ENCODE results near the gene ITGB3BP.
"Not testable (repeated sequence)": the region's sequence is repeated elsewhere in the genome, so short reads cannot be mapped to it uniquely, and the experiment has no call there.

ITGB3BP gene, protein sequence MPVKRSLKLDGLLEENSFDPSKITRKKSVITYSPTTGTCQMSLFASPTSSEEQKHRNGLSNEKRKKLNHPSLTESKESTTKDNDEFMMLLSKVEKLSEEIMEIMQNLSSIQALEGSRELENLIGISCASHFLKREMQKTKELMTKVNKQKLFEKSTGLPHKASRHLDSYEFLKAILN

GRCh38 chr1:63522891-63523728, at the start of gene ITGB3BP, which contains the start of gene EFCAB7:
TSS of gene ITGB3BP (minus strand) at chr1:63523225. CDS start at chr1:63523133, 92 bp downstream.
TSS of gene EFCAB7 (plus strand) at chr1:63523525. CDS start at chr1:63525573, 2,048 bp downstream.
- DNase-seq, result peak; percentile 99

GRCh38 chr1:63572686-63573085, 49.7 kb upstream of the ITGB3BP start:
- not testable (repeated sequence) for DNase-seq

DNA sequence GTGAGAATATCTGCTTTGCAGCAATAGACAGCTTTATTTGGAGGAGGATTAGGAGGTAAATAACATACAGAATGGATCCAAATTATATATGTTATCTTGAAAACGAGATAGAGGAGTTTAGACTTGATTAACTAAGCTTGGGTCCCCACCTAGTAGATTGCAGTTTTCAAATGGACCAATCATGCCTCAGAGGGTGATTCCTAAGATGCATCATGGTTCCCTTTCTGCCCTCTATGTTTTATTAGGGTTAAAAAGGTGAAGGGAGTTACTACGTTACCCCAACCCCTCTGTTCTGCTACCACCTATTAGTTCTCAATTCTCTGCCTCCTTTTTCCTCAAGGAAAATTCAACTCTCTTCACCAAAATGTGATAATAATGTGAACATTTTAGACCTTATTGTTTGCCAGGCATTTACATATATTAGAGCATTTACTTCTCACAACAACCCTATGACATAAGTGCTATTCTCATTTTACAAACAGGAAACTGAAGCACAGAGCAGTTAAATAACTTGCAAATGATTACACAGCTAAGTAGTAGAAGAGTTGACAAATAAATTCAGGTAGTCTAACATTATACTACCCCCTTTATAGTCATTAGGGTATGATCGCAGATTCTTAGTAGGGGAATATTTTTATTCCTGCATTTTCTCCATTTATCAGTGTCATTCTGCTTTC, 46.8 kb upstream of the ITGB3BP start:
- DNase-seq, result no peak

GRCh38 chr1:63569068-63569467, 46.0 kb upstream of the ITGB3BP start:
- DNase-seq, result no peak

GRCh38 chr1:63563745-63564144, 40.7 kb upstream of the ITGB3BP start:
- DNase-seq, result no peak

DNA sequence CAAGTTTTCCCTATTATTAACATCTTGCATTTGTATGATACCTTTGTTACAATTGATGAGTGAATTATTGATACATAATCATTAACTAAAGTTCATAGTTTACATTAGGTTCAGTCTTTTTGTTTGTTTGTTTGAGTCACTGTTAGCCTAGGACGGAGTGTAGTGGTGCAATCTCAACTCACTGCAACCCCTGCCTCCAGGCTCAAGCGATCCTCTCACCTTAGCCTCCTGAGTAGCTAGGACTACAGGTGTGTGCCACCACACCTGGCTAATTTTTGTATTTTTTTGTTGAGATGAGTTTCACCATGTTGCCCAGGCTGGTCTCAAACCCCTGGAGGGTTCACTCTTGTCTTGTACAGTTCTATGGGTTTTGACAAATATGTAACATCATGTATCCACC, 36.3 kb upstream of the ITGB3BP start:
- no peak for DNase-seq

DNA sequence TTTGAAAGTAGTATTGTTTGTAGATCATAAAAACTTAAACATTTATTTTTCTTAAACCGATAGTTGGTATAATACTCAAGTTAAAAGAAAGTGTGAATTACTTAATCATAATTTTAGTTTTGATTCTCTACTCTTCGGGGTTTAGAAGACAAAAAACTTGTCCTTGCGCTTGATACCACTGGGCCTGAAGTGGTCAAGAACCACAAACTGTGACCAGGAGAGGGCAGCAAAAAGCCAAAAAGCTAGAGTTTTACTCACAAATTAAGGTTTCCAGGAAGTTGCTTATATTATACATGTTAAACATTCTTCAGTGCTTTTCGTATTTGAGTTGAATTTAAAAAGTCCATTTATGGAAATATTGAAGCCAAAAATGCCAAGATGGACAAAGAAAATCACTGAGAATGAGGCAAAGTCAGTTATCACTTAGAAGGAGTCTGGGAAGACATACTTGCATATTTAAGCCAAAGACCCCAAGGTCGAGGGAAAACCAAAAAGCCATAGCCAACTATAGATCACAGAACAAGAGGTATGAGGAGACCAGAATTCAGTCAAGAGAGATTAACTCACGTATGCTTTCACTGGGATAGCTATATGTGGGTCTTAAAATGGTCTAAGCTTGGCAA, 34.5 kb upstream of the ITGB3BP start:
- DNase-seq, result no peak

- DNase-seq, result no peak
Measured at GRCh38 chr1:63555480-63555879, 32.5 kb upstream of the ITGB3BP start.

DNA sequence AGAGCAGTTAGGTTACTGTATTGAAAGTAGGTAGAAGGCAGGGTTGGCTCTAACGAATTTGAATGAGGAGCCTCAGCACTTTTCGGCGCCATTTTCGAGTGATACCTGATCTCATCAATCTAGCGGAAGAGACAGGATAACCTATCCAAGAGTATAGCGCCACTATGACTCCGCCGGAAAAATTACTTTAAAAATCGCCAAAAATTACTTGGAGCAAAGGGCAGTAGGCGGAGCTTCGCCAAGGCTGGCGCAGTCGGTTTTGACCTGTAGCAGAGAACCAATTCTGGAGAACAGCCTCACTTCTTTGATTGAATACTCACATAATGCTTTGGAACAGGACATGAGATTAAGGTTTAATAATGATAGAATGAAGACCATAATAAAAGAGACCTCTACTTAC, 25.9 kb upstream of the ITGB3BP start:
- no peak for DNase-seq

DNA sequence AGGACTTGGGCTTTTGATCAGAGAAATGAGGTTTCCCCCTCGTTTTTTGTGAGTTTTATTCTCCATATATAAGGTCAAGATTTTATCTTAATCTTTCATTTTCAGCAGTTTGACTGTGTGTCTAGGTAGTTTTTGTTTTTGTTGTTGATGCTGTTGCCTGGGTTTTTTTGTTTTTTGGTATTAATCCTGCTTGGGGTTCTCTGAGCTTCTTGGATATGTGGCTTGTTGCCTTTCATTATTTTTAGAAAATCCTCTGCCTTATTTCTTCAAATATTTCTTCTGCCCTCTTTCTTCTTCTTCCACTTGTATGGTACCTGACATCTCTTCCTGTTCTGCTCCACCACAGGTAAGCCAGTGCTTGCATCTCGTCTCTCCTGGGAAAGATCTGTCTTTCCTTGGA, 25.3 kb upstream of the ITGB3BP start:
- DNase-seq, result no peak

DNA sequence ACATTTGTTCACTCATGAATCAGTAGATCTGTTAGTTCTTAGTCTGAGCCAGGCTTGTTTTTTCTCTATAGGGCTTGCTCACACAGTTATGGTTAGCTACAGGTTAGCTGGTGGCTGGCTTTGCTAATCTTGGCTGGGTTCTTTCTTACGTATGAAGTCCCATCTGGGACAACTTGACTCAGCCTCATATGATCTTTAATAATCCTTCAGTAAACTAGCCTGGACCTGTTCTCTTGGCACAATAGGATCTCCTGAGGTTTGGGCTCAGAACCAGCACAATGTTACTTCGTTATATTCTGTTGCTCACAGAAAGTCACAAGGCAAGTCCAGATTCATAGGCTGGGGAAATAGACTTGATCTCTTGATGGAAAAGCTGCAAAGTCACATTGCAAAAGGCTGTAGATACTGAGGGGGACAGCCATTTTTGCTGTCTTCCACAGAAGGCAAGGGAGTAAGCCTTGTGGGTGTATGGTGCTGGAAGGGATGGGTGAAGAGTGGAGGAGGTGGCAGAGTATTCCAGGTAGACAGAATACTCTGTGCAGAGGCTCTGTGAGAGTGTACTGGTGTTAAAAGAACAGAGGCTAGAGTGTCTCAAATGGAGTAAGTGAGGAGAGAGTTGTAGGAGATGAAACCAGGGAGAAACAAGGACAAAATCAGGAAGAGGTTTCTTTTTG, 24.7 kb upstream of the ITGB3BP start:
- DNase-seq, result no peak

DNA sequence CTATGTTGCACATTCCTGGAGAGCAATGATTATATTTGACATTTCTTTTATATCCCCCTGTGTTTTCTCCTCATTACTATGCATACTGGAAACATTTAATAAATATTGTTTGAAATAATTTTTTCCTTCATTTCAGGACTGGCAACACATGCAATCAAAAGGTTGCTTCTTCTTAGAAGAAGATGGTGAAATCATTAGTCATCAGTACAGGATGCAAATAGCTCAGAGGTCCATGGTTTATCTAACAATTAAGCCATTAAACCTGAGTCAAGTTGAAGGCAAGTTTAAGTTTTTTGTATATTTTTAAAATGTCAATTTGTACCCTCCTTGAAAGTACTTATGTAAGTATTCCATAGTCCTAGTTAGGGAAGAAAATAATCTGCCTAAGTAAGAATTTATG, 22.8 kb upstream of the ITGB3BP start:
- no peak for DNase-seq

- DNase-seq, result no peak
Measured at GRCh38 chr1:63537940-63538339, 14.9 kb upstream of the ITGB3BP start.

- no peak for DNase-seq
Measured at GRCh38 chr1:63537006-63537405, 14.0 kb upstream of the ITGB3BP start.

GRCh38 chr1:63534406-63534805, 11.4 kb upstream of the ITGB3BP start:
- DNase-seq, result no peak

DNA sequence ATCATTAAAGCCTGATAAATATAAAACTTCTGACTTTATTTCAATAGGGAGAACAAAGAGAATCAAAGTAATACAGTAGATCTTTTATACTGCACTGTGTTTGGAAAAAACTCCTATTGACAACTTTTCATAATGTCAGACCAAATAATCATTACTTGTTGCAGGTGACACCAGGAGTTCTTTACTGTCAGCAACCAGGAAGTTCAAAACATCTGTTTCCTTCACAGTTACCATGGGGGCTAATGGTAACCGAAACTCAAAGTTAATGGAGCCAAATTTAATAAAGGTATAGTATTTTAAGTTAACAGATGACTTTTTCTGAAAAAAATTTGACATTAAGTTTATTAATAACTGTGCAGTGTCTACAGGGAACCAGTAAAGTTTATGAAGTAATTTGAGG, 10.9 kb upstream of the ITGB3BP start:
- DNase-seq, result no peak

- DNase-seq, result no peak
Measured at GRCh38 chr1:63532727-63533126, 9.7 kb upstream of the ITGB3BP start.

- DNase-seq, result no peak
Measured at GRCh38 chr1:63524201-63524600, 1.2 kb upstream of the ITGB3BP start.

GRCh38 chr1:63523738-63524137, 713 bp upstream of the ITGB3BP start:
- no peak for DNase-seq

DNA sequence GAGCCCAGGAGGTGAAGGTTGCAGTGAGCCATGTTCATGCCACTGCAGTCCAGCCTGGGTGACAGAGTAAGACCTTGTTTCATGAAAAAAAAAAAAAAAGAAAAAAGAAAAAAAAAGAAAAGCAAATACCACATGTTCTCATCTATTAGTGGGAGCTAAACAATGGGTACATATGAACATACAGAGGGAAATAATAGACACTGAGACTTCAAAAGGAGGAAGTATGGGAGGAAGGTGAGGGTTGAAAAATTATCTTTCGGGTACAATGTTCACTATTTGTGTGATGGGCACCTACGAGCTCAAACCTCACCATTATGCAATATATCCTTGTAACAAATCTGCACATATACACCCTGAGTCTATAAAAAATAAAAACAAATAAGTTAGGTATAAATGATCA, 6.4 kb downstream of the ITGB3BP start:
- DNase-seq, result no peak

- DNase-seq, result no peak
Measured at GRCh38 chr1:63512584-63512983, 10.4 kb downstream of the ITGB3BP start.

DNA sequence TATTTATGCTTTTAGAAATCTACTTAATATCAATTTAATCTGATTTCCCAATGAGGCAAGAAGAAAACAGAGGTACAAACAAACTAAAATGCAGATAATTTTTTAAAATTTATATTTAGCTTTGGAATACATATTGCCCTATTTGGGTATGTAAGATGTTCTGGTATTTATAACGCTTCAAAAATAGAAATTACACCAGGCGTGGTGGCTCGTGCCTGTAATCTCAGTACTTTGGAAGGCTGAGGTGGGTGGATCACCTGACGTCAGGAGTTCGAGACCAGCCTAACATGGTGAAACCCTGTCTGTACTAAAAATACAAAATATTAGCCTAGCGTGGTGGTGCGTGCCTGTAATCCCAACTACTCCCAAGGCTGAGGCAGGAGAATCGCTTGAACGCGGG, 13.3 kb downstream of the ITGB3BP start:
- DNase-seq, result no peak

- DNase-seq, result no peak
Measured at GRCh38 chr1:63506782-63507181, 16.2 kb downstream of the ITGB3BP start.

Data from NCI-H2029 (cell line).